Progenitor cell of endocrine pancreas (in vitro differentiated cells): ENCODE measurements around the gene BTBD9. TPM values are rescaled to one million over a fixed set of nuclear protein-coding genes. Genes with fewer than 3 reads are reported as not detected.

Source experiments
- DNase-seq: peaks from one replicate; pipeline ENCODE4 v3.0.0; 2021; ENCODE audit warnings: low spot score; ENCODE audit not compliant: unreplicated experiment
- H3K27ac Mint-ChIP-seq: 2 replicates; pipeline ENCODE4 v1.8.0; 2021; ENCODE audit warnings: mild to moderate bottlenecking, moderate library complexity, mixed read lengths
- H3K27me3 Mint-ChIP-seq: 2 replicates; pipeline ENCODE4 v1.8.0; 2021; ENCODE audit warnings: mixed read lengths
- H3K36me3 Mint-ChIP-seq: 2 replicates; pipeline ENCODE4 v1.8.0; 2022; ENCODE audit warnings: mixed read lengths; ENCODE audit not compliant: insufficient read depth
- H3K4me1 Mint-ChIP-seq: 2 replicates; pipeline ENCODE4 v1.8.0; 2021; ENCODE audit warnings: low read depth, mixed read lengths
- H3K4me3 Mint-ChIP-seq: 2 replicates; pipeline ENCODE4 v1.8.0; 2021; ENCODE audit warnings: low read depth, mild to moderate bottlenecking, moderate library complexity, mixed read lengths
- H3K9me3 Mint-ChIP-seq: 2 replicates; pipeline ENCODE4 v1.8.0; 2021; ENCODE audit warnings: low read depth, mixed read lengths
- total RNA-seq: library from RNA; stranded (reverse); gene quantifications from 2 replicates; pipeline ENCODE4 v1.2.1, GENCODE V29; 2021
- TF ChIP-seq, protein P1 (sequence below): fragments of 200-600 bp; sonication (generic); IDR thresholded peaks from one replicate; pipeline ENCODE4 v1.5.0; 2021; ENCODE audit warnings: antibody characterized with exemption, mild to moderate bottlenecking; ENCODE audit not compliant: unreplicated experiment

BTBD9 gene
- total RNA-seq, 1 donor from 2014 or later = 25.9 TPM

DNA sequence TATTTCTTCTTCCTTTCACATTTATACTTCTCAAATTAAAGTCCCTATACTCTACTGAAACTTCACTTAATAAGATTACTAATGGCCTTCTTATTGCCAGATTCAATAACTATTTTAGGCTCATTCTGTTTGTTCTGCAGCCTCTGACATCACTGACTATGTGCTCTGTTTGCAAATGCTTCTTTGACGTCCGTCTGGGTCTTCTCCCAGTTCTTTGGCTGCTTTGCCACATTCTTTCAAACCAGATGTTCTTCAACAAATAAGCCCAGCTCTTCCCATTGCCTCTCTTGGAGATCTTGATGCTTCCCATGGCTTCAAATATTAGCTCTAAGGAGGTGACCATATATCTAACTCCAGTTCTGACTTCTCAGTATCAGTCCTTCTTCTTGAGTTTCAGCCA, 117.4 kb downstream of the BTBD9 start:
- no peaks in the 10 kb centered on the region for H3K27me3 Mint-ChIP-seq
- no peak overlapping the region for H3K27ac Mint-ChIP-seq
- TF ChIP-seq, protein P1, sequence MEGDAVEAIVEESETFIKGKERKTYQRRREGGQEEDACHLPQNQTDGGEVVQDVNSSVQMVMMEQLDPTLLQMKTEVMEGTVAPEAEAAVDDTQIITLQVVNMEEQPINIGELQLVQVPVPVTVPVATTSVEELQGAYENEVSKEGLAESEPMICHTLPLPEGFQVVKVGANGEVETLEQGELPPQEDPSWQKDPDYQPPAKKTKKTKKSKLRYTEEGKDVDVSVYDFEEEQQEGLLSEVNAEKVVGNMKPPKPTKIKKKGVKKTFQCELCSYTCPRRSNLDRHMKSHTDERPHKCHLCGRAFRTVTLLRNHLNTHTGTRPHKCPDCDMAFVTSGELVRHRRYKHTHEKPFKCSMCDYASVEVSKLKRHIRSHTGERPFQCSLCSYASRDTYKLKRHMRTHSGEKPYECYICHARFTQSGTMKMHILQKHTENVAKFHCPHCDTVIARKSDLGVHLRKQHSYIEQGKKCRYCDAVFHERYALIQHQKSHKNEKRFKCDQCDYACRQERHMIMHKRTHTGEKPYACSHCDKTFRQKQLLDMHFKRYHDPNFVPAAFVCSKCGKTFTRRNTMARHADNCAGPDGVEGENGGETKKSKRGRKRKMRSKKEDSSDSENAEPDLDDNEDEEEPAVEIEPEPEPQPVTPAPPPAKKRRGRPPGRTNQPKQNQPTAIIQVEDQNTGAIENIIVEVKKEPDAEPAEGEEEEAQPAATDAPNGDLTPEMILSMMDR = no peak
- no peak for DNase-seq
- H3K4me3 Mint-ChIP-seq = no peak overlapping the region
- H3K9me3 Mint-ChIP-seq = peaks cover 9% of the 10 kb centered on the region
- H3K4me1 Mint-ChIP-seq = peaks cover 4% of the 10 kb centered on the region
- H3K36me3 Mint-ChIP-seq = peaks cover 11% of the 10 kb centered on the region

DNA sequence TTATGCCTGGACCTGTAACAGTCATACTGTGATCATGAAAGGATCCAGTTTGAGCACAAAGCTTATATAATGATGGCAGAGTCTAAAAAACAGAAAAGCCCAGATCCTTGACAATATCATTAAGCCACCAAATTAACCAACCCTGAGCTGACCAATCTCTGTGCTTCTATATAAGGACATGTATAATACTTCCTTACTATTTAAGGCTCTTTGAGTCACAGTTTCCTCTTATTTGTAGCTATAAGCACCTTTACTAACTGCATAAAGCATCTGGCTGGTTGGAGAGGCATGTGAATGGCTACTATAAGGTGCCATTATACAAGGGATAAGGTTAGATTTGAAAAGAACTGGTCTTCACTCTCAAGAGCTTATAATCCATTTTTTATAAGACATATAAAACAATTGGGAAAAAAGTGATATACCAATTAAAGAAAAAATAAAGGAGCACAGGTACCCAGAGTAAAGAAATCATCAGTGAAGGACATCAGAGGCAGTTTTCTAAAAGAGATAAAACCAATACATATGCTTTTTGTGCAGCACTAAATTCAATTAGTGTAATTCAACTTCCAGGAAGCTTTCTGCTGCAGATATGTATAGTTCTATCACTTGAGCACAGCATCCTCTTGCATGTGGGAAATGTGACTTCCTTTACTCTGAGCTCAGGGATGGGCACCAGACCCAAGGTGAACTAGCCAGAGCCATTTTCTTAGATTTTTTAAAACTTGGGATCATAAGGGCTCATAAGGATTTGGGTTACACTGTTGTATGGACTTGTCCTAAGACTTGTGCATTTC, 121.0 kb downstream of the BTBD9 start:
- H3K4me3 Mint-ChIP-seq = no peak overlapping the region
- DNase-seq = no peak
- no peaks in the 10 kb centered on the region for H3K27me3 Mint-ChIP-seq
- H3K4me1 Mint-ChIP-seq = no peaks in the 10 kb centered on the region
- no peaks in the 10 kb centered on the region for H3K36me3 Mint-ChIP-seq
- H3K9me3 Mint-ChIP-seq = no peaks in the 10 kb centered on the region
- TF ChIP-seq, protein P1 = no peak
- H3K27ac Mint-ChIP-seq = no peak overlapping the region

DNA sequence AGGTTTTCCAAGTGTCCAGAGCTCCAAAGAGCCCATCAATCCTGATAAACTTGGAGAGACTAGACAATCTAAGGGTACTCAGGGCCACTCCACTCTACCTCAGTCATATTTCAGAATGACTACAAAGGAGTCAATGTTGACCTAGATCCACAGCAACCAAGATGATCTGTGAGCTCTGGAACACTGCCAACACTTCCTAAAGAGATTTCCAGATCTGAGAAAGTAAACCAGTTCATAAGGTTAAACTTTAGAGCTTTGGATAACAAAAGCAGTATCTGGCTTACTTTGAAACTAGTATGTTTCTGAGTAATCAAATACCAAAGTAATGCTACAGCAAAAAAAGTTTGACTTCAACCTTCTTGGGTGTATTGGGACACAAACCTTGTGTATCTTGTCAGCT, 122.7 kb downstream of the BTBD9 start:
- Mint-ChIP-seq H3K4me3 (no peak overlapping the region), H3K4me1 (no peaks in the 10 kb centered on the region)

DNA sequence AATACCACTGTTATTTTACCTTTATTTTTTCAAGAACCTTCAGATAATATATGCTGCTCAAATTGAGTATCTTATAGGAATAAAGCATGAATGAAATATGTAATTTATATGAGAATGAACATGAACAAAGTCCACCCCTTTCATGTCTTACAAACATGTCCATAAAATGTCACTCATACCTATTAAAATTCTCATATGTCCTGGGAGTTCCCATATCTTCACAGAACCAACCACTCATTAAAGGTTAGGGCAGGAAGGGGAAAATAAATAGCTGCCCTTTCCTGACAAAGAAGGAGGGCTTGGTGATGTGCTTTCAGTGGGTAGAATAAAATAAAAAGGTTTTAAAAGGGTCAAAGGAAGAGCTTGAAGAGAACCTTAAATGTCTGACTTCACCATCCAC, 125.3 kb downstream of the BTBD9 start:
- no peaks in the 10 kb centered on the region for H3K36me3 Mint-ChIP-seq
- no peaks in the 10 kb centered on the region for H3K9me3 Mint-ChIP-seq
- H3K27ac Mint-ChIP-seq = no peak overlapping the region
- TF ChIP-seq, protein P1 = no peak
- no peak for DNase-seq
- H3K4me1 Mint-ChIP-seq = peaks cover 5% of the 10 kb centered on the region
- H3K27me3 Mint-ChIP-seq = no peaks in the 10 kb centered on the region
- H3K4me3 Mint-ChIP-seq = no peak overlapping the region

More for the DNA sequence above, 122.7 kb downstream of the BTBD9 start:
- H3K9me3 Mint-ChIP-seq = no peaks in the 10 kb centered on the region
- DNase-seq = no peak
- H3K36me3 Mint-ChIP-seq = no peaks in the 10 kb centered on the region
- TF ChIP-seq, protein P1 = no peak
- H3K27ac Mint-ChIP-seq = no peak overlapping the region
- no peaks in the 10 kb centered on the region for H3K27me3 Mint-ChIP-seq

DNA sequence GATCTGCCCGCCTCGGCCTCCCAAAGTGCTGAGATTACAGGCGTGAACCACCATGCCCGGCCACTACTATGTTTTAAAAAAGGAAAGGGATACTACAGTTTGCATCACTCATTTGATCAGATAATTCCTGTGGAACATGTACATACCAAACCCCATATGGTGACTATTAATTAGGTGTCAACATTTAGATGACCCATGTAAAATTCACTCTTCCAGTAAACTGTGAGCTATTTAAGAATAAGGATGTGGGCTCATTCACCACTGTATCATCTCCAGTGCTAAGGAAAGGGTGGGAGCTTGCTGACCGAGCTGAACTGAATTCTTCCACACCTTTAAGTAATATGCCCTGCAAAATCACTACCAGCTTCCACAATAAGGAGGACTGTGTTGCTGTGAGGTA, 127.5 kb downstream of the BTBD9 start:
- Mint-ChIP-seq H3K4me3 (no peak overlapping the region), H3K27me3 (no peaks in the 10 kb centered on the region), H3K9me3 (no peaks in the 10 kb centered on the region), H3K36me3 (no peaks in the 10 kb centered on the region), H3K27ac (no peak overlapping the region), H3K4me1 (peaks cover 7% of the 10 kb centered on the region)
- TF ChIP-seq, protein P1 = no peak
- DNase-seq = no peak
